HEK293 (cell line): ENCODE data around the gene FTCD.

ENCODE experiments used
- GFI1B ChIP-seq: fragments of 450-650 bp; formaldehyde crosslinking; IDR thresholded peaks from 2 replicates; pipeline ENCODE4 v1.5.1; 2016; ENCODE audit warnings: missing biosample characterization, missing genetic modification characterization
- GLI4 ChIP-seq: fragments of 450-650 bp; formaldehyde crosslinking; IDR thresholded peaks from 2 replicates; pipeline ENCODE4 v1.5.1; 2016; ENCODE audit warnings: missing biosample characterization, missing genetic modification characterization
- GLIS1 ChIP-seq: fragments of 450-650 bp; formaldehyde crosslinking; IDR thresholded peaks from 2 replicates; pipeline ENCODE4 v1.5.1; 2016; ENCODE audit warnings: missing biosample characterization, missing genetic modification characterization
- GLIS2 ChIP-seq: fragments of 450-650 bp; formaldehyde crosslinking; IDR thresholded peaks from 2 replicates; pipeline ENCODE4 v1.5.1; 2016; ENCODE audit warnings: missing biosample characterization, missing genetic modification characterization
- KLF1 ChIP-seq: fragments of 450-650 bp; formaldehyde crosslinking; IDR thresholded peaks from 2 replicates; pipeline ENCODE4 v1.5.1; 2016; ENCODE audit warnings: missing biosample characterization, missing genetic modification characterization
- KLF10 ChIP-seq: fragments of 450-650 bp; IDR thresholded peaks from 2 replicates; pipeline ENCODE4 v1.5.1; 2018; ENCODE audit warnings: missing biosample characterization, mild to moderate bottlenecking, missing genetic modification characterization
- KLF7 ChIP-seq: fragments of 450-650 bp; formaldehyde crosslinking; IDR thresholded peaks from 2 replicates; pipeline ENCODE4 v1.5.1; 2016; ENCODE audit warnings: missing biosample characterization, missing genetic modification characterization, borderline replicate concordance
- PRDM6 ChIP-seq: fragments of 450-650 bp; formaldehyde crosslinking; IDR thresholded peaks from 2 replicates; pipeline ENCODE4 v1.5.1; 2017; ENCODE audit warnings: missing biosample characterization, missing genetic modification characterization
- RBAK ChIP-seq: fragments of 450-650 bp; formaldehyde crosslinking; IDR thresholded peaks from 2 replicates; pipeline ENCODE4 v1.5.1; 2016; ENCODE audit warnings: missing biosample characterization, missing genetic modification characterization
- SCRT2 ChIP-seq: fragments of 450-650 bp; formaldehyde crosslinking; IDR thresholded peaks from 2 replicates; pipeline ENCODE4 v1.5.1; 2016; ENCODE audit warnings: missing biosample characterization, missing genetic modification characterization
- SP7 ChIP-seq: fragments of 450-650 bp; formaldehyde crosslinking; IDR thresholded peaks from 2 replicates; pipeline ENCODE4 v1.5.1; 2016; ENCODE audit warnings: missing biosample characterization, missing genetic modification characterization
- YY1 ChIP-seq: fragments of 450-650 bp; formaldehyde crosslinking; IDR thresholded peaks from 2 replicates; pipeline ENCODE4 v1.5.1; 2018; ENCODE audit warnings: missing biosample characterization, missing genetic modification characterization
- ZBTB10 ChIP-seq: fragments of 450-650 bp; formaldehyde crosslinking; IDR thresholded peaks from 2 replicates; pipeline ENCODE4 v1.5.1; 2016; ENCODE audit warnings: missing biosample characterization, missing genetic modification characterization
- ZBTB26 ChIP-seq: fragments of 450-650 bp; formaldehyde crosslinking; optimal IDR thresholded peaks from 2 replicates; pipeline ENCODE3; 2016; ENCODE audit warnings: missing biosample characterization, mild to moderate bottlenecking, missing genetic modification characterization
- ZBTB48 ChIP-seq: fragments of 450-650 bp; formaldehyde crosslinking; IDR thresholded peaks from 2 replicates; pipeline ENCODE4 v1.5.1; 2016; ENCODE audit warnings: missing biosample characterization, missing genetic modification characterization
- ZBTB6 ChIP-seq: fragments of 450-650 bp; formaldehyde crosslinking; IDR thresholded peaks from 2 replicates; pipeline ENCODE4 v1.5.1; 2017; ENCODE audit warnings: missing biosample characterization, missing genetic modification characterization
- ZFHX2 ChIP-seq: fragments of 450-650 bp; formaldehyde crosslinking; conservative IDR thresholded peaks from 2 replicates; pipeline ENCODE4 v1.5.1; 2016; ENCODE audit warnings: missing biosample characterization, missing genetic modification characterization
- ZNF121 ChIP-seq: fragments of 450-650 bp; formaldehyde crosslinking; IDR thresholded peaks from 2 replicates; pipeline ENCODE4 v1.5.1; 2016; ENCODE audit warnings: missing biosample characterization, missing genetic modification characterization
- ZNF133 ChIP-seq: fragments of 450-650 bp; formaldehyde crosslinking; IDR thresholded peaks from 2 replicates; pipeline ENCODE4 v1.5.1; 2016; ENCODE audit warnings: missing biosample characterization, missing genetic modification characterization
- ZNF146 ChIP-seq: fragments of 450-650 bp; formaldehyde crosslinking; IDR thresholded peaks from 2 replicates; pipeline ENCODE4 v1.5.1; 2016; ENCODE audit warnings: missing biosample characterization, missing genetic modification characterization
- ZNF292 ChIP-seq: fragments of 450-650 bp; formaldehyde crosslinking; IDR thresholded peaks from 2 replicates; pipeline ENCODE4 v1.5.1; 2016; ENCODE audit warnings: low read depth, missing biosample characterization, missing genetic modification characterization, borderline replicate concordance
- ZNF404 ChIP-seq: fragments of 450-650 bp; formaldehyde crosslinking; IDR thresholded peaks from 2 replicates; pipeline ENCODE4 v1.5.1; 2017; ENCODE audit warnings: missing biosample characterization, missing genetic modification characterization
- ZNF433 ChIP-seq: fragments of 450-650 bp; formaldehyde crosslinking; IDR thresholded peaks from 2 replicates; pipeline ENCODE4 v1.5.1; 2016; ENCODE audit warnings: missing biosample characterization, missing genetic modification characterization, low read depth
- ZNF518A ChIP-seq: fragments of 450-650 bp; formaldehyde crosslinking; conservative IDR thresholded peaks from 2 replicates; pipeline ENCODE4 v1.5.1; 2016; ENCODE audit warnings: low read depth, missing biosample characterization, missing genetic modification characterization
- ZNF521 ChIP-seq: fragments of 450-650 bp; formaldehyde crosslinking; IDR thresholded peaks from 2 replicates; pipeline ENCODE4 v1.5.1; 2017; ENCODE audit warnings: missing biosample characterization, mild to moderate bottlenecking, missing genetic modification characterization
- ZNF610 ChIP-seq: fragments of 450-650 bp; formaldehyde crosslinking; IDR thresholded peaks from 2 replicates; pipeline ENCODE4 v1.5.1; 2016; ENCODE audit warnings: missing biosample characterization, missing genetic modification characterization, borderline replicate concordance
- ZNF677 ChIP-seq: fragments of 450-650 bp; IDR thresholded peaks from 2 replicates; pipeline ENCODE4 v1.5.0; 2018; ENCODE audit warnings: missing biosample characterization, mild to moderate bottlenecking, missing genetic modification characterization, moderate library complexity
- ZNF843 ChIP-seq: fragments of 450-650 bp; formaldehyde crosslinking; IDR thresholded peaks from 2 replicates; pipeline ENCODE4 v1.5.1; 2016; ENCODE audit warnings: missing biosample characterization, missing genetic modification characterization

The FTCD gene

GRCh38 chr21:46097336-46098293 is 57.8 kb downstream of the FTCD start, which contains the start of gene COL6A2 (continued):
- TF ChIP-seq ZNF677 (tag by site-specific recombination), result no peak
- no peak for TF ChIP-seq KLF1 (tag by site-specific recombination)
- peak; percentile 52; the same call in 1 of the 2 replicates for TF ChIP-seq KLF10
- TF ChIP-seq ZBTB10 (tag by site-specific recombination), result 0 out of 2 replicates have a peak, but pooled peaks have one; percentile 7
- peak; percentile 55; the same call in 1 of the 2 replicates for TF ChIP-seq SCRT2 (tag by site-specific recombination)
- TF ChIP-seq ZNF521, result no peak
- no peak for TF ChIP-seq ZNF404
- no peak for TF ChIP-seq ZNF518A (tag by site-specific recombination)
- no peak for TF ChIP-seq GLI4
- no peak for TF ChIP-seq PRDM6 (tag by site-specific recombination)
- peak; percentile 53 for TF ChIP-seq ZBTB26 (tag by site-specific recombination)
- TF ChIP-seq SP7 (tag by site-specific recombination), result no peak
- TF ChIP-seq RBAK (tag by site-specific recombination), result no peak
- no peak for TF ChIP-seq ZNF843 (tag by site-specific recombination)
- no peak for TF ChIP-seq ZBTB6
- no peak for TF ChIP-seq ZNF292 (tag by site-specific recombination)
- no peak for TF ChIP-seq KLF7 (tag by site-specific recombination)
- no peak for TF ChIP-seq YY1 (tag by site-specific recombination)
- TF ChIP-seq GFI1B (tag by site-specific recombination), result no peak
- TF ChIP-seq ZNF121 (tag by site-specific recombination), result no peak
- TF ChIP-seq ZNF133 (tag by site-specific recombination), result no peak
- TF ChIP-seq GLIS2 (tag by site-specific recombination), result peak; percentile 19; the same call in 1 of the 2 replicates
- peak; percentile 32; the same call in 1 of the 2 replicates for TF ChIP-seq ZBTB48 (tag by site-specific recombination)
- no peak for TF ChIP-seq ZNF146 (tag by site-specific recombination)
- no peak for TF ChIP-seq ZNF433
- peak; percentile 33 for TF ChIP-seq GLIS1 (tag by site-specific recombination)
- peak; percentile 32; the same call in 1 of the 2 replicates for TF ChIP-seq ZFHX2 (tag by site-specific recombination)
- no peak for TF ChIP-seq ZNF610 (tag by site-specific recombination)
